Stimulated activated CD4-positive, alpha-beta T cell treated with anti-CD3 and anti-CD28 coated beads, TNF-alpha, amount 100 ng/mL, for 4 hours (primary cell): Measurements from ENCODE around the gene TEX35.

Experiments used
- DNase-seq, 3 experiments: peaks; one replicate each; pipeline ENCODE4 v3.0.0-alpha.2; 2020; ENCODE audit warnings: low read depth in 3 of 3

Gene TEX35

DNA sequence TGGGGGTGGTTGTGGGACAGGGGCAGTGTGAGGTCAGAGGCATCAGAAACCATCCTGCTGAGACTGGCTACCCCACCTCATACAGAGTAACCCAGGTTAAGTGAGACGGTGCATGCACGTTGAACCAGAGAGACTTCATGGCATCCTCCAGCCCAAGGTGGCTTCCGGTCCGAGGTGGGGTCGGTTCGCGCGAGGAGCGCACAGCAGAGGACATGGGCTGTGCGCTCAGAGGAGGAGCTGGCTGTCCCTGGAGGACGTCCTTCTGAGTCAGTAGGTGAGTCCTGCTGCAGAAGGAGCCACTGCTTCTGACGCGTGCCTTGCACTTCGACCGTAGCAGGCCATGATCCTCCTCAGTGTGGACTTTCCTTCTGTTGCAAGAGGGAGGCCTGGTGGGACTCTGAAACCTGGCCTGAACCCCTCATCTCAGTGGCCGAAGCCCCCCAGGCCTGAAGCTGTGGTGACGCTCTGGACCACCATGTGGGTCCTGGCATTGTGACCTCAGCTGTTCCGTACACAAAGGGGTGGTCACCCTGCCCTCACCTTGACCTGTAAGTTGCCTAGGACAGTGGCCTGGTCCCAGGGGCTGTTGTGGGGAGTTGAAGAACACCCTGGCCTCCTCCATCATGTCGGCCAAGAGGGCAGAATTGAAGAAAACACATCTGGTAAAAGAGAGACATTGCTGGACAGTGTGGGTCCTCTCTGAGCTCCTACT, at the start of gene TEX35:
TEX35 (plus strand) TSS at position 544 of the 712 bp plus-strand sequence; CDS start at position 624, 80 bp downstream.
- DNase-seq = no peak

GRCh38 chr1:178464141-178464540, 48.8 kb upstream of the TEX35 start:
- no peak for DNase-seq

GRCh38 chr1:178464566-178464965, 48.3 kb upstream of the TEX35 start:
- DNase-seq = no peak

DNA sequence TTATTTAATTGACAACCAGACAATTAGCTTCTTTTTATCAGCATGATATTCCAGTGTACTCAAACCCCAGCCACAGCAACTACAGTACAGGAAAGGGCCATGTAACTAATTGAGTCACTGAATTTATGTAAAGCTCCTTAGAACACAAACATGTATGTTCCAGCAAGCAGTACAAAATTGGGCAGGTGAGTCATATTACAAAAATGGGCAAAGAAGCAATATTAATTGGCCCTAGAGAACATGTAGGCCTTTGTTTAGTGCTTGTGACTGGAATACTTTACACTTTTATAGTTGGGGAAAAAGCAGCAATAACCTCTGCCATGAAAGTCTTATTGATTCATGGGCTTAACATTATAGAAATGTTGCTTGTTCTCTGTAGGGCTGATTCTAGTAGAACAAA, 47.9 kb upstream of the TEX35 start:
- no peak for DNase-seq

DNA sequence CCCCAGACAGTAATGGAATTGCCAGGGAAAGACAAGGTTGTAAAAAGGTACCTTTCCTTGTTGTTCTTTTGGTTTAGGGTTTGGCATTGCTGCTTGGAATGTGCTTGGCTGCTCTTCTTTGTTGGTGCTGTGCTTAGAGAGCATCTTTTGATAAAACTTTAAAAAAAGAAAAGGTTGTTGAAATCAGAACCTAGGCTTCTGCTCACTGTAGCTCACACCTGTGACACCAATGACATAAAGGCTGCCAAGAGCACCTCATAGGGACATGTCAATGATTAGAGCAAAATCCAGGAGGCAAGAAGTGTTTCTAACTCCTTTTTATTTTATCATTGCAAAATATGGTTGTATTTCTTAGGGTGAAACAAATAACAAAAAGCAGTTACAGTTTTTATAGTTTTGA, 45.1 kb upstream of the TEX35 start:
- DNase-seq = no peak

DNA sequence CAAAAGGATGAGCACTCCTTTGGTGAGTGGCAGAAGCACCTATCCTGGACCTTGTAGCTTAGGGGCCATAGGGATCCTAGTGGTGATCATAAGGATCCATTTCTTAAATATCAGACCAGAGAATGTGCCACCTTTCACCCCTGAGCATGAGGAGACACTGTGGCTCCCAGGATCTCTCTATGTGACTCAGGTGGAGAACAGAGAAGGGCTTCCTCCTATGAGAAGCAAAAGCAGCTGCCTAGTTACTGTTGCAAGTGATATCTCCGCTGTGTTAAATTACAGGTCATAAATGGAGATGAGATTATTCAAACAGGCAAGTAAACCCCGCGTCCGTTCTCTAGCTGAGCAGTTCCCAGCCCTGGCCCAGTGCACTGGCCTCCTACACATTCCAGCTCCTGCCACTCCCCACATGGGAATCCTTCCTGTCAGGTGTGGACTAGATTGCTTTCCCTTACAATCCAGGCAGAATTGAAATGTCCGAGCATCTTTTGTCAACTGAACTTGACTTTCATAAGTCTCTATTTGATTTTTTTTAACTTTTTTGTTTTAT, 42.4 kb upstream of the TEX35 start:
- no peak for DNase-seq

DNA sequence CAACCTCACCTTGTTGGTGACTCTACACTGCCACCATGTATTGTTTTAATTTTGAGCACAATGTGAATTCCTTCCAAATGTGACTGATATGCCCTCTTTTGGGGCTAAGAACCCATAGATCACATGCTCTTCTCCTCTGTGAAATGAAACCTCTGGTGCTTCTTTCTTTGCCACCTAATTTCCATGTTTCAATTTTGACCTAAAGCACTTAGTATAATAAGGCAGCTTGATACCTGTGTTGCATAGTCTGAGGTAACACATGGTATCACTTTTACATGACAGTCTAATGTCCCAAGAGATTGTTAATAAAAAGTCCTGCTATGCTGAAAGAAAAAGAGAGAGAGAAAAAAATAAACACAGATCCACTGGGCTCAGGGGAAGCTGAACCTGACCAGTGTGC, 40.4 kb upstream of the TEX35 start:
- no peak for DNase-seq

DNA sequence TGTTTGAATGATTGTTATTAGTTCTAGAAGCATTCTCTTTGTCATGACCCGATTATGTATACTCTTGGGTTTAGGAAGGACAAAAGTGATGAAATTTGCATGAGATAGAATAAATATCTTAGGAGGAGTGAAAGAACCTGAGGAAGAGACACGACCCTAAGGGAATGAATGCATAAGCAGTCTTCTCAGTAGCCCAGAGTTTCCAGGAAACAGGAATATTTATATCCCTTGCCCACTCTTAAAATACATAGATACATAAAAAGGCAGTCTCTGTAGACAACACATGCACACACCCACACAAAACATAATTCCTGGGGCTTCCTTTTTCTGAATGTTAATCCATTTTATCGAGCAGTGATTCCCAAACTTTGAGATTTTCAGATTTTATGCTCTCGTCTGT, 35.5 kb upstream of the TEX35 start:
- no peak for DNase-seq

GRCh38 chr1:178477841-178478240, 35.1 kb upstream of the TEX35 start:
- no peak for DNase-seq

DNA sequence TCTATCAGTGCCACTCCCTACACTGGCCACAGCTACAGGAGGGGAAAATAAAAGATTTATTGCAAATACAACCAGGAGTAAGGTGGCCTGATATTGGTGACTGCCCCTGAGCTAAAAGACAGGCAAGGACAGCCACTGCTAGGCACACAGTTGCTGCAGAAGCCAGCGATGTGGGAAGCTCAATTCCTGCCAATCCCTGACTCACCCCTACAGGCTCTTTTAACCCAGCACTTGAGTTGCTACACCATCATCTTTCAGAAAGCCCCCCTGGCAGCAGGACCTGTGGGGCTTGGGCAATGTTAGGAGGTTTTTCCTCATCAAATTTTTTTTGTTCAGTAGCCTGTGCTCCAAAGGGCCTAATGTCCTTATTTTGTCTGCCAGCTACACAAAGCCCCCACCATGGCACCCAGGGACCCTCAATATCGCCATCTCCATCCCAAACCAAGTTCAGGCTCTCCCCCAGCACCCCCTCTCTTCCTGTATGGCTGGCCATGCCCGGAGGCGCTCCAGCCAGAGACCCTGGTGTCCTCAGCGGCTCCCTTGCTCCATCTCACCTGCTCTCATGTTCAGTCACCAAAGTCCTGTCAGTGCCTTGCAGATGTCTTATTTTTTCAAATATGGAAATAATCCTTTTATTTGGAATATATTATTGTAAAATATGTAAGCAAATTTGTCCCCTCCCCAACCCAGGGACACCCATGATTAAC, 29.5 kb upstream of the TEX35 start:
- DNase-seq = no peak

GRCh38 chr1:178484698-178485225, 28.1 kb upstream of the TEX35 start:
- no peak for DNase-seq

DNA sequence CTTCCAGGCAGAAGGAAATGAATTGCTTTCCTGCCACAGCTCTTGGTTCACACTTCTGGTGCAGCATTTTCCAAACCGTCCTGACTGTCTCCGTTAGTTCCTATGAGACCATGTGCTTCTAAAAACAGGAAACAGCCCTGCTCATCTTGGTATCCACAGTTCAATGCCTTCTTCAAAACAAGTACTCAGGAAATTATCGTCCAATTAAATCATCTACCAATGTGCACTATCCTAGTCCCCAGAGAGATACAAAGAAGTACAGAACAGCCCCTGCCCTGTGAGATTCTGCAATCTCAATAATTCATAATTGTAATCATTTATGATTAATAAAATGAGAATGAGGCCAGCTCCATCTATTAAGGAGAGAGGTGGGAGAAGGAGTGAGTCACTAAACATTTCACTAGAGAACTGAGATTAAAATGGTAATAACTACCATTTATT, 27.3 kb upstream of the TEX35 start:
- DNase-seq = no peak

GRCh38 chr1:178486100-178487069, 26.5 kb upstream of the TEX35 start:
- no peak for DNase-seq

GRCh38 chr1:178487070-178487615, 25.8 kb upstream of the TEX35 start:
- no peak for DNase-seq

GRCh38 chr1:178488393-178488792, 24.5 kb upstream of the TEX35 start:
- no peak for DNase-seq

- no peak for DNase-seq
Measured at GRCh38 chr1:178489399-178489798, 23.5 kb upstream of the TEX35 start.

GRCh38 chr1:178490136-178490535, 22.8 kb upstream of the TEX35 start:
- DNase-seq = no peak

GRCh38 chr1:178490967-178491366, 21.9 kb upstream of the TEX35 start:
- DNase-seq = no peak

GRCh38 chr1:178491721-178492120, 21.2 kb upstream of the TEX35 start:
- DNase-seq = no peak

- no peak for DNase-seq
Measured at GRCh38 chr1:178492341-178492740, 20.6 kb upstream of the TEX35 start.

- no peak for DNase-seq
Measured at GRCh38 chr1:178493301-178493741, 19.6 kb upstream of the TEX35 start.
